Neural cell (in vitro differentiated cells): ENCODE results near the gene JDP2. TPM values are rescaled to one million over a fixed set of nuclear protein-coding genes. Genes with fewer than 3 reads are reported as not detected.

Experiments used
- H2AFZ ChIP-seq: fragments of 200-600, 300-800 bp; sonication (generic), shearing (Covaris generic); 2 replicates; pipeline ENCODE4 v1.6.0; 2014; ENCODE audit warnings: low read depth, mild to moderate bottlenecking, antibody characterized with exemption, low read length, moderate library complexity
- H3F3A ChIP-seq: fragments of 200-600 bp; shearing (Covaris generic); 2 replicates; pipeline ENCODE4 v1.6.1; 2016; ENCODE audit warnings: mild to moderate bottlenecking, moderate library complexity, mixed read lengths, antibody characterized with exemption, low read length; ENCODE audit not compliant: insufficient read depth, poor library complexity, severe bottlenecking
- H3K27ac ChIP-seq: fragments of 200-600, 300-800 bp; sonication (generic), shearing (Covaris generic); 2 replicates; pipeline ENCODE4 v1.5.1; 2014; ENCODE audit warnings: mild to moderate bottlenecking, low read length, moderate library complexity
- H3K27me3 ChIP-seq: fragments of 300-800, 200-600 bp; sonication (generic), shearing (Covaris generic); 2 replicates; pipeline ENCODE4 v1.6.0; 2014; ENCODE audit warnings: mild to moderate bottlenecking, low read depth, low read length, moderate library complexity; ENCODE audit not compliant: insufficient read depth
- H3K36me3 ChIP-seq: fragments of 300-800, 200-600 bp; sonication (generic), shearing (Covaris generic); 2 replicates; pipeline ENCODE4 v1.5.1; 2014; ENCODE audit warnings: mild to moderate bottlenecking, antibody characterized with exemption, low read length, moderate library complexity; ENCODE audit not compliant: insufficient read depth
- H3K4me2 ChIP-seq: fragments of 300-800, 200-600 bp; sonication (generic), shearing (Covaris generic); 2 replicates; pipeline ENCODE4 v1.6.0; 2014; ENCODE audit warnings: mild to moderate bottlenecking, low read length
- H3K4me3 ChIP-seq: fragments of 300-800, 200-600 bp; sonication (generic), shearing (Covaris generic); 2 replicates; pipeline ENCODE4 v1.5.1; 2014; ENCODE audit warnings: mild to moderate bottlenecking, low read length, moderate library complexity
- H3K79me2 ChIP-seq: fragments of 200-600 bp; shearing (Covaris generic); replicated peaks from 2 replicates; pipeline ENCODE4 v1.6.0; 2014; ENCODE audit warnings: mild to moderate bottlenecking, low read length, moderate library complexity; ENCODE audit not compliant: insufficient read depth
- H3K9ac ChIP-seq: fragments of 300-800, 200-600 bp; sonication (generic), shearing (Covaris generic); 2 replicates; pipeline ENCODE4 v1.6.1; 2016; ENCODE audit warnings: mild to moderate bottlenecking, low read length, mixed read lengths
- H3K9me2 ChIP-seq: fragments of 200-600 bp; shearing (Covaris generic); 2 replicates; pipeline ENCODE4 v1.6.1; 2016; ENCODE audit warnings: mild to moderate bottlenecking, low read length, mixed read lengths; ENCODE audit not compliant: insufficient read depth
- H3K9me3 ChIP-seq: fragments of 200-600, 300-800 bp; sonication (generic), shearing (Covaris generic); 2 replicates; pipeline ENCODE4 v1.6.1; 2016; ENCODE audit warnings: mild to moderate bottlenecking, mixed run types, low read length, moderate library complexity, mixed read lengths
- H4K20me1 ChIP-seq: fragments of 200-600 bp; shearing (Covaris generic); 2 replicates; pipeline ENCODE4 v1.6.1; 2016; ENCODE audit warnings: mild to moderate bottlenecking, mixed run types; ENCODE audit not compliant: insufficient read depth
- CTCF ChIP-seq: fragments of 450-650 bp; IDR thresholded peaks from 2 replicates; pipeline ENCODE4 v1.5.1; 2014; ENCODE audit warnings: antibody characterized with exemption, mild to moderate bottlenecking, moderate library complexity; ENCODE audit not compliant: poor library complexity, severe bottlenecking
- EP300 ChIP-seq: fragments of 450-650 bp; conservative IDR thresholded peaks from 2 replicates; pipeline ENCODE4 v1.6.1; 2014; ENCODE audit warnings: antibody characterized with exemption, mild to moderate bottlenecking, moderate library complexity; ENCODE audit not compliant: poor library complexity, severe bottlenecking
- EZH2 ChIP-seq: fragments of 200-600, 300-800 bp; shearing (Covaris generic), sonication (generic); IDR thresholded peaks from 2 replicates; pipeline ENCODE4 v1.6.1; 2014; ENCODE audit warnings: antibody characterized with exemption, low read length, borderline replicate concordance, mild to moderate bottlenecking; ENCODE audit not compliant: insufficient read depth, poor library complexity, severe bottlenecking
- MXI1 ChIP-seq: fragments of 450-650 bp; conservative IDR thresholded peaks from 2 replicates; pipeline ENCODE4 v1.6.1; 2014; ENCODE audit warnings: antibody characterized with exemption, mild to moderate bottlenecking; ENCODE audit not compliant: poor library complexity, severe bottlenecking
- POLR2AphosphoS5 ChIP-seq: IDR thresholded peaks from 2 replicates; pipeline ENCODE4 v1.6.1; 2012
- RAD21 ChIP-seq: fragments of 450-650 bp; conservative IDR thresholded peaks from 2 replicates; pipeline ENCODE4 v1.6.1; 2014; ENCODE audit warnings: antibody characterized with exemption, mild to moderate bottlenecking, moderate library complexity
- REST ChIP-seq: IDR thresholded peaks from 2 replicates; pipeline ENCODE4 v1.6.1; 2012; ENCODE audit warnings: borderline replicate concordance
- SMC3 ChIP-seq: fragments of 450-650 bp; conservative IDR thresholded peaks from 2 replicates; pipeline ENCODE4 v1.6.1; 2014; ENCODE audit warnings: antibody characterized with exemption, mild to moderate bottlenecking, moderate library complexity; ENCODE audit not compliant: poor library complexity
- TAF1 ChIP-seq: IDR thresholded peaks from 2 replicates; pipeline ENCODE4 v1.6.1; 2012; ENCODE audit warnings: low read depth
- polyA plus RNA-seq: library from polyadenylated mRNA; depleted of rRNA; stranded (reverse); fragments of >200 nt; gene quantifications from 2 replicates; pipeline ENCODE4 v1.2.3, GENCODE V29; 2014

Gene JDP2
- polyA plus RNA-seq, 1 donor from 2014 or later = 20.3 TPM

GRCh38 chr14:75430976-75431375, 3.2 kb downstream of the JDP2 start:
- Histone ChIP-seq H3K4me3 (no peak overlapping the region), H3K79me2 (no peaks in the 10 kb centered on the region), H3K9me2 (no peaks in the 10 kb centered on the region), H3K9me3 (no peaks in the 10 kb centered on the region), H3K36me3 (no peaks in the 10 kb centered on the region), H3K27ac (no peak overlapping the region), H3K9ac (no peak overlapping the region), H3K27me3 (peaks cover 18% of the 10 kb centered on the region), H2AFZ (no peak overlapping the region), H3K4me2 (no peak overlapping the region), H4K20me1 (no peaks in the 10 kb centered on the region), H3F3A (no peaks in the 10 kb centered on the region)
- TF ChIP-seq RAD21 (no peak), CTCF (no peak), MXI1 (no peak), EZH2 (no peak), EP300 (no peak), SMC3 (no peak), POLR2AphosphoS5 (no peak), REST (no peak), TAF1 (no peak)

- H3K9ac ChIP-seq = no peak overlapping the region
- no peak overlapping the region for H3K27ac ChIP-seq
- H3K36me3 ChIP-seq = no peaks in the 10 kb centered on the region
- H3K4me3 ChIP-seq = no peak overlapping the region
- H3K9me3 ChIP-seq = no peaks in the 10 kb centered on the region
- H2AFZ ChIP-seq = no peak overlapping the region
- no peaks in the 10 kb centered on the region for H3K79me2 ChIP-seq
- H3K9me2 ChIP-seq = no peaks in the 10 kb centered on the region
- no peaks in the 10 kb centered on the region for H3F3A ChIP-seq
- H3K27me3 ChIP-seq = peaks cover 15% of the 10 kb centered on the region
- no peaks in the 10 kb centered on the region for H4K20me1 ChIP-seq
- TF ChIP-seq RAD21 = no peak
- H3K4me2 ChIP-seq = no peak overlapping the region
Observed at GRCh38 chr14:75431827-75432226, 4.0 kb downstream of the JDP2 start.

- Histone ChIP-seq H3K27me3 (peaks cover 10% of the 10 kb centered on the region), H3K36me3 (no peaks in the 10 kb centered on the region), H3K27ac (no peak overlapping the region), H3K4me2 (no peak overlapping the region), H3K9ac (no peak overlapping the region), H4K20me1 (no peaks in the 10 kb centered on the region), H3F3A (no peaks in the 10 kb centered on the region), H3K4me3 (no peak overlapping the region), H2AFZ (no peak overlapping the region), H3K79me2 (no peaks in the 10 kb centered on the region), H3K9me3 (no peaks in the 10 kb centered on the region), H3K9me2 (no peaks in the 10 kb centered on the region)
- no peak for TF ChIP-seq CTCF
- TF ChIP-seq REST = no peak
- no peak for TF ChIP-seq EP300
- no peak for TF ChIP-seq RAD21
- no peak for TF ChIP-seq MXI1
- TF ChIP-seq SMC3 = no peak
- no peak for TF ChIP-seq TAF1
- no peak for TF ChIP-seq EZH2
- no peak for TF ChIP-seq POLR2AphosphoS5
Observed at GRCh38 chr14:75432411-75432810, 4.6 kb downstream of the JDP2 start.
